GM18519 (cell line): ENCODE data around the gene KIF22.
A peak's percentile ranks its signal among the peaks of the same experiment; 100 is the strongest.
"Not testable (repeated sequence)": the region's sequence is repeated elsewhere in the genome, so short reads cannot be mapped to it uniquely, and the experiment has no call there.

Experiments
- ATAC-seq: cut with Tn5 transposase; IDR thresholded peaks from one replicate; pipeline ENCODE4 v1.9.1; 2021; ENCODE audit warnings: mild to moderate bottlenecking, moderate library complexity; ENCODE audit not compliant: unreplicated experiment, low FRiP score

The KIF22 gene

DNA sequence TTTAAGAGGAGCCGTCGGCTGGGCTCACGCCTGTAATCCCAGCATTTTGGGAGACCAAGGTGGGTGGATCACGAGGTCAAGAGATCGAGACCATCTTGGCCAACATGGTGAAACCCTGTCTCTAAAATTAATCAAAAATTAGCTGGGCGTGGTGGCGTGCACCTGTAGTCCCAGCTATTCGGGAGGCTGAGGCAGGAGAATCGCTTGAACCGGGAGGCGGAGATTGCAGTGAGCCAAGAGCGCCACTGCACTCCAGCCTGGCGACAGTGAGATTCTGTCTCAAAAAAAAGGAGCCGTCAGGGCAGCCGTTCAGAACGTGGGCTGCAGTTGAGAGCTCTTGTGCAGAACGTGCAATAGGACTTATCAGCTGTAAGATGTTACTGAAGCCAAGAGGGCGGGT, 2.6 kb downstream of the KIF22 start:
- ATAC-seq: not testable (repeated sequence)

DNA sequence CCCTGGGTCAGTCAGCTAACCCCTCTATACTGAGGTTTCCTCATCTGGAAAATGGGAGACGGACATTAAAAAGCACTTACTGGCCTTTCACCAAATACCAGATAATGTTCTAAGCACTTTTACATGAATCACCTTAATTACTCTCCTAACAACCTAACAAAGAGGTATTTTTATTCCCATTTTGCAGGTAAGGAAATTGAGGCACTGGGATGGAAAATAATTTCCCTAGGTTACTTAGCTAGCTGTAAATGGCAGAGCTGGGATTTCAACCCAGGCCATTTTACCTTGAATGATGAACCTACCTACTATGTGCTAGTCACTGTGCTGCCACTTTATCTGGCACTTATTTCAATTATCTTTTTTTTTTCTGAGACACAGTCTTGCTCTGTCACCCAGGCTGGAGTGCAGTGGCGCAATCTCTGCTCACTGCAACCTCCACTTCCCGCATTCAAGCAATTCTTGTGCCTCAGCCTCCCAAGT, 3.7 kb downstream of the KIF22 start:
- ATAC-seq: no peak

DNA sequence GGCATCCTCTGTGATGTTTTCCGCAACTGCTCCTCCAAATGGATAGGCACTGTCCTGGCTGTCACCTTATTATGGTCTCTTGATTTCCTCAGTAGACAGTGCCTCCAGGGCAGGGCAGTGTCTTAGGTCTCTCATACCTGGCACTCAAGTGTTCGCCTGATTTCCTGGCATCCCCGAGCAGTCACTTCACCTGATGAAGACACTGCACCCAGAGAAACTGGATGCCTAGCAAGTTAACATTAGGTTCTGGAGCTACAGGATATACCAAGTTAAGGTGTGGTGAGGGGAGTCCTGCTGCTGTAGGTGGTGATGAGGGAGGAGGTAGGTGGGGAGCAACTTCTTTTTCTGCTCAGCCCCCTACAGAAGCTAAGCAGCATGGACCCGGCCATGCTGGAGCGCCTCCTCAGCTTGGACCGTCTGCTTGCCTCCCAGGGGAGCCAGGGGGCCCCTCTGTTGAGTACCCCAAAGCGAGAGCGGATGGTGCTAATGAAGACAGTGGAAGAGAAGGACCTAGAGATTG, 11.9 kb downstream of the KIF22 start:
- ATAC-seq: no peak

DNA sequence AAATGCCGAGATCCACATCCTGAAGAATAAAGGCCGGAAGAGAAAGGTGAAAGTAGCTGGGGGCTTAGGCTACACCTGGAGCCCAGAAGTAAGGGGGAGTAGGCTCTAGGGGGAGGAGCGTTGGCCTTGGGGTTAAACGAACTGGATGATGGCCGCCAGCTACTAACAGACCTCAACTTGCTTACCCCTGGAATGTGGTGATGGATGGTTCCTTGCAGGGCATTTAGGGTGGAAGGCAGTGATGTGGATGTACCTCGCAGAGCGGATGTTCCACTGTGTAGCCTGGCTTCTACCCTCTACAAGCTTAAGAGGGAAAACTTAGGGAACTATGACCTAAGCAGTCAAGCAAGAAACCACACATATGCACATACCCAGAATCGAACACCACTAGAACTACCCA, 13.5 kb downstream of the KIF22 start:
- ATAC-seq: no peak

DNA sequence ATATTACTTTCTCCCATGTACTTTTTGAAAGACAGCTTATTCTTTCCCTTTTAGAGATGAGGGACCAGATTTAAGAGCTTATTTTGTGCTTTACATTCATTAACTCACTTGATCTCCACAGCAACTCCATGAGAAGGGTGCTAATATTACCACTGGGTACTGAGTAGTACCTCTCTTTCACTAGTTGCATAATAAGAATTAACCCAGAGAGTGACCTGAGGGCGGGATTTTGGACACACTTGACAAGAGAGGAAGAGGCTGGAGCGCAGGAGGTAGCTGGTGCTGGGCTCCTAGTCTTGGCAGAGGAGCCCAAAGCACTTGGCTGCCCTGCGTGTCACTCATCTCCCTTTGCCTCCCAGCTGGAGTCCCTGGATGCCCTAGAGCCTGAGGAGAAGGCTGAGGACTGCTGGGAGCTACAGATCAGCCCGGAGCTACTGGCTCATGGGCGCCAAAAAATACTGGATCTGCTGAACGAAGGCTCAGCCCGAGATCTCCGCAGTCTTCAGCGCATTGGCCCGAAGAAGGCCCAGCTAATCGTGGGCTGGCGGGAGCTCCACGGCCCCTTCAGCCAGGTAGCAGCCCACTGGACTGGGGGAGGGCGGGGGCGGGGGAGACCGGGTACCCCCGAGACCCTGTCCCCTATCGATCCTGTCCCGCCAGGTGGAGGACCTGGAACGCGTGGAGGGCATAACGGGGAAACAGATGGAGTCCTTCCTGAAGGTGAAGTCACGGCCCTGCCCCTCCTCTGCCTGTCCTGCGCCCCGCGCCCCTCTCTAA, 14.1 kb downstream of the KIF22 start:
- no peak for ATAC-seq

DNA sequence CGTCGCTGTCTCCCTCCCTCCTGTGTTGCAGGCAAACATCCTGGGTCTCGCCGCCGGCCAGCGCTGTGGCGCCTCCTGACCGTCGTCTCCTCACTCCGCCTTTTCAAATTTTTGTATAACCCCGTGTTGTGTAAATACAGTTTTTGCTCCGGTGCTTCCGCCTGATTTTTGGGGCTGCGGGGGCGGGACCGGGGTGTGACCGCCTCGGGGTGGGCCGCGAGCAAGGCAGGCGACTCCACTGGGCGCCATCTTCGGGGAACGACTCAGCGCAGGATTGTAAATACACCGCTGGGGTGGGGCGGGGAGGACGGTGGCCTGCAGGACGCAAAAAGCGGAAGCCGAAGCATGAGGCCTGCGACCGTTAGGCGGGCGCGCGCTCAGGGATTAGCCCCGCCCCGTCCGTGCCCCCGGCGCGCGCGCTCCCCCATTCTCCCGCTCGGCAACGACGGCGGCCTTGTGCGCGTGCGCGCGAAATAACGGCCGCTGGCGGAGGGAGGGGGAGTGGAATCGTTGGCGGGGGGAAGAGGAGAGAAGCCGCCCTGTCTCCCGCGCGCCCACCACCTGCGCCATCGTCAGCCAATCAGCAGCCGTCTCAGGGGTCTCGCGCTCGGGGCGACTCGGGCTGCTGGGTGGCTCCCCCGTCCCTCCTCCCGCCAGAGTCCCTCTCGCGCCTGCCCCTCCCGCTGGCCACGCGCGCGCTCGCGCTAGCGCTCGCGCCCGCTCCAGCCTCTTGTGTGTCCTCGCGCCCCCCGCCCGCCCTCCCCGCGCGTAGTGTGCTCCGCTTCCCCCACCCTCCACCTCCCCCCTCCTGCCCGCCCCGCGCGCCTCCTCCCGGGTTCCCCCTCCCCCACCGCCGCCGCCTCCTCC, 14.9 kb downstream of the KIF22 start:
- ATAC-seq: peak; percentile 35

DNA sequence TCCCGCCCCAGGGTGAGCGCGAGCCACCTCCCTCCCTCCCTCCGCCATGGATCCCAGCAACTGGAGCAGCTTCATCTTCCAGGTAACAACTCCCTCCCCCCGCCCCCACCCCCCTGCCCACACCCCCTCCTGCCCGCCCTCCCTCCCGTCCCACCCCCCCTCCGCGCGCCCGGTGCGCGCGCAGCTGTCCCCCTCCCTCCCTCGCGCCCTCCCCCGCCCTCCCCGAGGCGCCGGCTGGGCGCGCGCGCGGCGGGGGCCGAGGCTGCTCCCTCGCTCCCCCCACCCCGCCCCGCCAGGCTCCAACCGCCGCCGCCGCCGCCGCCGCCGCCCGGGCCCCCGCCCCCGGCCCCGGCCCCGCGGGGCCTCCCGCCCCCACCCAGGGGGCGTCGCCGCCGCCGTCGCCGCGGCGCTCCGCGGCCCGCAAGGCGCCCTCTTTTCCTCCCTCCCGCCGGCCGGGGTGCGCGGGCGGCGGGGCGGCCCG, 15.6 kb downstream of the KIF22 start, which contains the start of gene MAZ:
Gene MAZ, plus strand, starts transcription at position 431 of the 481 bp plus-strand sequence. CDS start 173 bp downstream, outside the sequence.
- ATAC-seq: no peak

DNA sequence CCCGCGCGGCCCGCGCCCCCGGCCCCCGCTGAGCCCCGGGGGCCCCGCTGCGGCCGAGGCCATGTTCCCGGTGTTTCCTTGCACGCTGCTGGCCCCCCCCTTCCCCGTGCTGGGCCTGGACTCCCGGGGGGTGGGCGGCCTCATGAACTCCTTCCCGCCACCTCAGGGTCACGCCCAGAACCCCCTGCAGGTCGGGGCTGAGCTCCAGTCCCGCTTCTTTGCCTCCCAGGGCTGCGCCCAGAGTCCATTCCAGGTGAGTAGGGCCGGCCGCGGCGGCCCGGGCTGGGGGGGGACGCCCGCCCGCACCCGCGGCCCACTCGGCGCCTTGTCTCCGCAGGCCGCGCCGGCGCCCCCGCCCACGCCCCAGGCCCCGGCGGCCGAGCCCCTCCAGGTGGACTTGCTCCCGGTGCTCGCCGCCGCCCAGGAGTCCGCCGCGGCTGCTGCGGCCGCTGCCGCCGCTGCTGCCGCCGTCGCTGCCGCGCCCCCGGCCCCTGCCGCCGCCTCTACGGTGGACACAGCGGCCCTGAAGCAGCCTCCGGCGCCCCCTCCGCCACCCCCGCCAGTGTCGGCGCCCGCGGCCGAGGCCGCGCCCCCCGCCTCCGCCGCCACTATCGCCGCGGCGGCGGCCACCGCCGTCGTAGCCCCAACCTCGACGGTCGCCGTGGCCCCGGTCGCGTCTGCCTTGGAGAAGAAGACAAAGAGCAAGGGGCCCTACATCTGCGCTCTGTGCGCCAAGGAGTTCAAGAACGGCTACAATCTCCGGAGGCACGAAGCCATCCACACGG, 16.3 kb downstream of the KIF22 start:
- ATAC-seq: no peak

DNA sequence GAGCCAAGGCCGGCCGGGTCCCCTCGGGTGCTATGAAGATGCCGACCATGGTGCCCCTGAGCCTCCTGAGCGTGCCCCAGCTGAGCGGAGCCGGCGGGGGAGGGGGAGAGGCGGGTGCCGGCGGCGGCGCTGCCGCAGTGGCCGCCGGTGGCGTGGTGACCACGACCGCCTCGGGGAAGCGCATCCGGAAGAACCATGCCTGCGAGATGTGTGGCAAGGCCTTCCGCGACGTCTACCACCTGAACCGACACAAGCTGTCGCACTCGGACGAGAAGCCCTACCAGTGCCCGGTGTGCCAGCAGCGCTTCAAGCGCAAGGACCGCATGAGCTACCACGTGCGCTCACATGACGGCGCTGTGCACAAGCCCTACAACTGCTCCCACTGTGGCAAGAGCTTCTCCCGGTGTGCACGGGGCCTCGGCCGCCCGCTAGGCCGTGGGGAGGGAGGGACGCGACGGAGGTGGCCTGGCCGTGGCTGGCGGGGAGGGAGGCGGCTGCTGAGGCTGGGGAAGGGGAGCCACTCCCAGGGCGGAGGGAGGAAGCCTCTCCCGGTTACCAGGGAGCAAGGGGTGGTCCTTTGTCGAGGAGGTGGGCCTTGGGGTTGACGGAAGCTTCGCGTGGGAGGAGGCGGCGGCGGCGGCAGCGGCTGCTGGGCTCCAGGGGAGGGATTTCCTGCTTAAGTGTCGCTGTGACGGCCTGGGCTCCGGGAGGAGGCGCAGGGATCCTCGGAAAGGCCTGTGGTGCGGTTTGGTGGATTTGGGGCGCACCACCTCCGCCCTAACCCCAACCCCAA, 17.1 kb downstream of the KIF22 start:
- ATAC-seq: no peak

DNA sequence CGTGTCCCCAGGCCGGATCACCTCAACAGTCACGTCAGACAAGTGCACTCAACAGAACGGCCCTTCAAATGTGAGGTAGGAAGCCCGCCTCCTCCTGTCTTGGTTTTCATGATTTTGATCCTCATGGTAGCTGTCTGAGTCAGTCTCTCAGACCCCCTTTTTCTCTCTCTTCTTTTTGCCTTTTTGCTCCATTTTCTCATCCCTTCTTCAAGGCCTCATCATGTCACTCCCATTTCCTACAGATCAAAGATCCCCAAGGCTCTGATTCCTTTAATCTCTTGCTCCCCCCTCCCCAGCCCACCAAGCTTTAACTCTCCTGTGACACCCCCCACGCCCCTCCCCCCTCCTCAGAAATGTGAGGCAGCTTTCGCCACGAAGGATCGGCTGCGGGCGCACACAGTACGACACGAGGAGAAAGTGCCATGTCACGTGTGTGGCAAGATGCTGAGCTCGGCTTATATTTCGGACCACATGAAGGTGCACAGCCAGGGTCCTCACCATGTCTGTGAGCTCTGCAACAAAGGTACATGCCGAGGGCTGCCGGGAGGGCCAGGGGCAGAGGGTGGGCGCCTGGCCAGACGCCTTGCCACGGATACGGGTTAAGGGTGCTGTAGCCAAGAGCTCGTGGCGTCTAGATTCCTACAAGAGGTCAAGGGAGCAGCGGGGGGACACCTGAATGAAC, 17.8 kb downstream of the KIF22 start:
- no peak for ATAC-seq

DNA sequence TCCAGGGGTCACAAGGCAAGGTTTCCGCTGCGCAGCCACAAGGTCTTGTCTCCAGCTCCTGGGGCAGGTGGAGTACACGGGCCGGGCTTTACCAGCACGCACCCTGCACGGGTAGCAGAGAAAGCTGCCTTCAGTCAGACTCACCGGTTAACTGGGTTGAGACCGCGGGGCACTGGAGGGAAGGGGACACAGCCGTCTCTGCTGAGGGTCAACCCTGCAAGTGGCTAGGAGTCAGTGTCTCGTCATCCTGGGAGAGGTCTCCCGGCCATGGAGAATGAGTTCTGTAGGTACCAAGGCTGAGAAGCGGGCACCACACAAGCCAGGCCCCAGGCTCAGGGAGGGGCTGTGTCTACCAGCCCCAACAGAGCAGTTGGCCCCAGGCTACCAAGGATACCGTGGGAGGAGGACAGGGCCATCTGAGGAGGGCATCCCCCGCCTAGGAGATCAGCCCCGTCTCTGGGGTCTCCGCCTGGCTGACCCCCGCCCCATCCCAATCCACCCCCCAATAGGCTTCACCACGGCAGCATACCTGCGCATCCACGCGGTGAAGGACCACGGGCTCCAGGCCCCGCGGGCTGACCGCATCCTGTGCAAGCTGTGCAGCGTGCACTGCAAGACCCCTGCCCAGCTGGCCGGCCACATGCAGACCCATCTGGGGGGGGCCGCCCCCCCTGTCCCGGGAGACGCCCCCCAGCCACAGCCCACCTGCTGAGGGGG, 18.6 kb downstream of the KIF22 start:
- no peak for ATAC-seq

DNA sequence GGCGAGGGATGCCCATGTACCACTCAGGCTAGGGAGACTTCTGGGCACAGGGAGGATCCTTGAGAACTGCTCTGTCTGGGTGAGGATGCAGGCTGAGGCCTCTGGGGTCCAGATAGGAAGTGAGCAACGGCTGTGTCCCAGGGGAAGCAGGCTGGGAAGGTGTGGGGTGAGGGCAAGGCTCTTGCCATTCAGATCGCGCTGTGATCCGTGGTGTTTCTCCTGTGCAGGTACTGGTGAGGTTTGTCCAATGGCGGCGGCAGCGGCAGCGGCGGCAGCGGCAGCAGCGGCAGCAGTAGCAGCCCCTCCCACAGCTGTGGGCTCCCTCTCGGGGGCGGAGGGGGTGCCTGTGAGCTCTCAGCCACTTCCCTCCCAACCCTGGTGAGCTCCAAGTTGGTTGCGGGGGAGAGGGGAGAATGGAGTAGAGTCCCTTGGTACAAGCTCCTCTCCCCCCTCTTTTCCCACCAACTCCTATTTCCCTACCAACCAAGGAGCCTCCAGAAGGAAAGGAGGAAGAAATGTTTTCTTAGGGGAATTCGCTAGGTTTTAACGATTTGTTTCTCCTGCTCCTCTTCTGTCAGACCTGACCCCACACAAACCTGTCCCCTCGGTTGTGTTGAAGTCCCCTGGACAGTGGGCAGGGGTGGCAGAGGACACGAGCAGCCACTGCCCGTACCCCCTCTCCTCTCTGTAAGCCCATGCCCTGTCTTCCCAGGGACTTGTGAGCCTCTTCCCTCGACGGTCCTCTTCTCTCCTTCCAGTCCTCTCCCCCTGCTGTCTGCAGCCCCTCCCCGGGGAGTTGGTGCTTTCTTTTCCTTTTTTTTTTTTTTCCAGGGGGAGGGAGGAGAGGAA, 19.5 kb downstream of the KIF22 start:
- ATAC-seq: no peak

DNA sequence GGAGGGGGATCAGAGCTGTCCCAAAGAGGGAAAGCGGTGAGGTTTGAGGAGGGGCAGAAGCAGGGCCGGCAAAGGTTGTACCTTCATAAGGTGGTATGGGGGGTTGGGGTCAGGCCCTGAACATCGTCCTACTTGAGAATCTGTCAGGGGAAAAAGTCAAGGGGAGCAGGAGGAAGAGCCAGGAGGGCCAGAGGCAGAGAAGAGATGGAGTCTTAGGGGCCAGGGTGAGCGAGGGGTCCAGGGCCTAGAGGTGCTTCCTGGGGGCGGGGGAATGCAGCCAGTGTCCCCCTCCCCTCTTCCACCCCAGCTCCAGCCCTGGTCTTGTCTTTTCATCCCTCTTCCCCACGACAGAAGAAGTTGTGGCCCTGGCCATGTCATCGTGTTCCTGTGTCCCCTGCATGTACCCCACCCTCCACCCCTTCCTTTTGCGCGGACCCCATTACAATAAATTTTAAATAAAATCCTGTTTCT, 20.2 kb downstream of the KIF22 start:
- ATAC-seq: no peak

DNA sequence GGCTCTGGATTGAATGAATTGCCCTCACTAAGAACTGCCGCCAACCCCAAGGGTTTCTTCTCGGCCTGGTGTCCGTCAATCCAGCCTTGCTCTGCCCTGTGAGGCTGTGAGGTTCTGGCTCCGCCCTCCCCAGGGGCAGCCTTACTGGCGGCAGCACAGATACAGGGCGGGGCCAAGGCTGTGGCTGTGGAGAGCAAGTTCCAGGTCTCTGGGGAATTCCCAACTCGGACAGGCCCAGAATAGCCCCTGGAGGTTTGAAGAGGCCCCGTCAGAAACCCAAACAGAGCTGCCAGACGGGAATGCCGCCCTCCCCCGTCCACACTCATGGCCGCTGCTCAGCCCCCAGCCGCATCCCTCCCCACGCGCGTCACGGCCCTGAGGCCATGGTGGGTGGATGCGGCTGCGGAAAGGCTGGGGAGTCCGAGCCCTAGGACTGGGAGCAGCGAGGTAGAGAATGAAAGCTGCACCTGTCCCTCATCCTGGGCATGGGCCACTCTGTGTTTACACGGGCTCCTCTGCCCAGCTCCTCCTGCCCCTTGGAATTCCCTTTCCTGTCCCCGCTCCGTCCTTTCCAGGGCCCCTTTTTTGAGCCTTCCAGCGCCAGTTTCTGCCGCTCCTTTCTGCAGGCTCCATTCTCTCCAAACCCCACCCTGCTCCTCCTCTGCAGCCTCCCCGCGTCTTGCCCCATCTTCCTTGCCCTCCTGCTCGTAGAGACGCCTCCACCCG, 20.8 kb downstream of the KIF22 start:
- no peak for ATAC-seq

DNA sequence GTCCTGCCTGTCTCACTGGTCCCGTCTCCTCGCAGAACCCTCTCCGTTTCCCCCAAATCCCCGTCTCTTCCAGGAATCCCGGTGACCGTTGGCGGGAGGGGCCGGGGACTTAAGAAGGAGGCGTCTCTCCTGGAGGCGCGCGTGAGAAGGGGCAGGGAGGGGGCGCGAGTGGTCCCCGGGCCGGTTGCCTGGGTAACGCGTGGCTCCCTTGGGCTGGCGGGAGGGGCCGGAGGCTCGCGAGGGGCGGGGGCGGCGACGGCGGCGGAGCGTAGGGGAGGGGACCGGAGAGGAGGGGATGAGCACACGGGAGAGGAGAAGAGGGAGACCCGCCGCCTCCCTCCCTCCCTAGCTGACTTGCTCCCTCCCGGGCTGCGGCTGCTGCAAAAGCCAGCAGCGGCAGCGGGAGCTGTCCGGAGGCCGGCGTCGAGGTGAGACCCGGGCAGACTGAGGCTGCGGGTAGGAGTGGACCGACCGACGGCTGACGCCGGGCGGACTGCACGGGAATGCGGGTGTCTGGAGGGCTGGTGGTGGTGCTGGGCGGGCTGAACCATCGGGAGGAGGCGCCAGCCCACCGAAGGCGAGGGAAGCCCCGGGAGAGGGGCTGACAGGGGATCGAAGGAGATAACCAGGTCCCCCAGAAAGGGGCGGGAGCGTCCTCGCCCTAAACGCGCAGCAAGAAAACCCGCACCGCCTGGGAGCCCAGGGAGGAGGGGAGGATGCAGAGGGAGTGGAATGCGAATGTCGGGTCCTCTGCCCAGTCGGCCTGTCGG, 21.5 kb downstream of the KIF22 start, which contains the start of gene PRRT2:
Gene PRRT2, plus strand, starts transcription at position 298 of the 770 bp plus-strand sequence. CDS start 862 bp downstream, outside the sequence.
- no peak for ATAC-seq
